C4-2B (cell line): ENCODE measurements around the gene NOTCH4.
"Not testable (repeated sequence)": the region's sequence is repeated elsewhere in the genome, so short reads cannot be mapped to it uniquely, and the experiment has no call there.

Experiments used
- CTCF ChIP-seq: fragments of 450-650 bp; conservative IDR thresholded peaks from 2 replicates; pipeline ENCODE4 v1.5.1; 2017; ENCODE audit warnings: mild to moderate bottlenecking
- ZFX ChIP-seq: fragments of 450-650 bp; IDR thresholded peaks from 2 replicates; pipeline ENCODE4 v1.6.1; 2017

DNA sequence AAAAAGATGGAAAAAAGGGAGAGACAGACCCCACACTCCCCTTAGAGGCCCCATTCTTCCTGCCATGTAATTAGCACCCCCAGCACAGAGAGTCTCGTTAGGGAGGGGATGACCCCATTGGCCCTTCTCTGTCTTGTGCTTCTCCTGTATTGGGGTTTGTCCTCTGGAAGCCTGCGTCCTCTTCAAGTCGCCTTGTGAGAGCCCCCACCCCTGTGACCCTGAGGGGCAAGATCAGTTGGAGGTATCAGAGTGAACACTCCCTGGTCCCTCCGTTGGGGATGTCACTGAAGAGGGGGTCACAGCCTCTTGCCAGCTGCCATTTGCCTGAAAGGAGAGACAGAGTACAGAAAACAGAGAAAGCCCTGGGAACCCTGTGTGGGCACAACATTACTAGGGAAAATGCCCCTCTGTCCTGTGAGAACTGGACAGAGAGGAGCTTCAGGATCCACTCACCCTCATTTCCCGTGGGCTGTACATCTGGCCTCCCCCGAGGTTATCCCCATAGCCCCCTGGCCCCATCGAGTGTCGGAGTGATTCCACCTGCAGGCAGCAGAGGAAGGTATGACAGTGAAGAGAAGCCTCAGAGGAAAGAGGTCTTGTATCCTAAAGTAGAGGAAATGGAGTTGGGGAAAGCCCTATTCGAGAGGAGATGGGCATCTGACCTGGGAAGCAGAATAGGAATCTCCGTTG lies 37.6 kb downstream of the NOTCH4 start:
- TF ChIP-seq CTCF, ZFX: not testable (repeated sequence)
